Measurements from ENCODE around the gene CYP1A1.

GRCh38 chr15:74749832-74750231 is 24.5 kb upstream of the CYP1A1 start:
- TF ChIP-seq CTCF (IDR thresholded peaks at IDR 0.05), result no peak
- no peak for TF ChIP-seq POLR2A (IDR thresholded peaks at IDR 0.05)

Data from breast epithelium (tissue), 3 donors.